NOMO-1 treated with dmso at 0.1 percent for 144 hours (cell line): ENCODE data around the gene ATF6.

ENCODE experiments used
- DNase-seq: peaks from one replicate; lab custom pipeline; 2025; ENCODE audit not compliant: unreplicated experiment; lab: John Stamatoyannopoulos, UW

The ATF6 gene

DNA sequence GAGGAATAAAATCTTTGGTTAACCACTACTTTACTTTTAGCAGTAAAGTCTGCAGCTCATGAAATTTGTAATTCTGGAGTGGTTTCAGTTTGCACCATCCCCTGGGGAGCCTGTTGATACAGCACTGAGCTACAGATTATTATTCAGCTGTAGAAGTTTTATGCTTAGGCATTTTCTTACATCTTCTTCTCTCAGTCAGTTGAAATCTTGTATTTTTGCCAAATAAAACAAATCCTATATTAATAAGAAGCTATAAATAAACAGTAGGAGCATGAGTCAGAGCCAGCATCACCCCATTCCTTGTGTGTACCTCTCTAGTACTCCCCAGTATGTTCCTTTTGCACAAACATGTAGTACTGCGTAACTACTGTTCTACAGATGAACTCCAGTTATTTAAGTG is 118.9 kb downstream of the ATF6 start:
- no peak for DNase-seq

DNA sequence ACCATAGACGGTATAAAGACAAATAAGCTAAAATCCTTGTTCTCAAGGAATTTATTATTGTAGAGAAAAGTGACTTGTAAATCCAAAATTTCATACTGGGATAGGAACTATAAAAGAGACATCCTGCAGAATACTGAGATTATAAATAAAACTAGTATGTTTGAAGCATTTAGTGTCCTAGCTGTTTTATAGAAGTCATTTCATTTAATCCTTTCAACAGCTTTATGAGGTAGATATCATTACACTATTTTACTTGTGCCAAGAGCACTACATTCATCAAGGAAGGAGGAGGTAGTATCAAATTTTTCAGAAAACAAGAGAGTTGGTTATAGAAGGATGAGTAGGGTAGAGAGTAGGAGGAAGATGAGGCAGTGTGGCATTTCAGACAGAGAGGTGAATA is 119.6 kb downstream of the ATF6 start:
- DNase-seq = no peak

DNA sequence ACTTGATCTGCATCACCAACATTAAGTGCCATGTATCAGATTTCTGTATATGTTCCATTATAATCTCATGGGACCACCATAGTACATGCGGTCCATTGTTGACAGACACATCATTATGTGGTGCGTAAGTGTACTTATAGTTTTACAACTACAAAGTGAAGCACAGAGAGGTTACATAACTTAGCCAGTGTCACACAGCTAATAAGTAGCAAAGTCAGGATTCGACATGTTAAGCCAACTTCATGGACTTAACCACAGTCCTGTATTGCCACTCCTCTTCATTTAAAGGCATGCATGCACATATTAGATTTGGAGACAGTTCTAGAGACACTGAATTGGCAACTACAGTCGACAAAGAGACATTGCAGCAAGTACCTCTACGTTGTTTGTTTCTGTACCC is 120.5 kb downstream of the ATF6 start:
- DNase-seq = no peak

DNA sequence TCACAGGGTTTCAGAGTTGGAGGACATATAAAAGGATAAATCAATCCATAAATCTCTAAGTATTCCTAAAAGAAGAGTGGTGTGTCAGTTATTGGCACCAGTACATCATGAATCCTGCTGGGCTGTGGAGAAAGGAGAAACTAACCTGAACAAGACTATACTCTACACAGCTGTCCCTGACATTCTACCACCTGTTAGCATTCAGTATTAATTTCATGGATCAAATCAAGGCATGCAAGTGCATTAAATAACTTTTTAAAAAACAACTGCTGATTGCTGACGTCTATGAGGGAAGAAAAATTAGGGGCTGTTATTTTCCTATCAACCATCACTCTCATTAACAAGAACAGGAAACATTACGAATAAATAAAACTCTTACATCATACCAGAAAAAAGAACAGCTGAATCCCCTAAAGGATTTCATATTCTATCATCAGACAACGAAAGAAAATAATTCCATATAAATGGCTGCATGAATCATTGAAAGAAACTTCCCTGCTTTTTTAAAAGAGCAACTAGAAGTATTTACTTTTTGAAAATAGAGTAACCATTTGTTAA is 121.7 kb downstream of the ATF6 start:
- no peak for DNase-seq

DNA sequence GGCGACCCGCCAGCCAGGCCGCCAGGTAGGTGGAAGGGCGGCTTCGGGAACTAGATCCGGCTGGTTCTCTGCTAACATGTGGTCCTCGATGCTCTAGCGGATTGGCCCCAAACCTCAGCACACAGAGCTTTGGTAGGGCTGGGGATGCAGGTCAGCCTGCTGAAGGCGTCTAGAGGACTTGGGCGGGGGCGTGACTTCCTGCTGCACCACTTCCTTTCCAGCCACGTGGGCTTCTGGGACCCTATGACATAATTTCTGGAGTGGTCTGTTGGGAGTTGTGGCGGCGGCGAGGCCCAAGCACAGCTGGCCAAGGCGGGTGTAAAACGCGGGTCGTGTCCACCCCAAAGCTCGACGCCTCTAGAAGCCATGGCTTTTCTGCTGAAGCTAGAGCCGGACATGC is 124.5 kb downstream of the ATF6 start:
- DNase-seq = no peak

DNA sequence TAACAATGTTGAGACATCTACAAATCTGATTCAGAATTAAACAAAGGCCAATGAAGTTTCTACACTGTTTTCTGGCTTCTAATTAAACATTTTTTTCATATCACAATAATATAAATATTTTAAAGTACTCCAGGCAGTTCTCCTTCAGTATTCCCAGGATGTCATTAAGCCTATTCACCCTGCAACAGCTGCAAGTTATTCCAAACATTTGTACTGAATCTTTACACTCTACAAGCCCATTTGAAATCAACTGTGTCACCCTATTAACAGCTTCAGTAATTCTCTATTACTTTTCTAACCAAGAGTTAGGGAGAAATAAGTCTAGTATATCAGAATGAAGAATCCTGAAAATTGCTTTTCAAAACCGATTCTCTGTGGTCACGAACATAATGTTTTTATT is 133.0 kb downstream of the ATF6 start:
- no peak for DNase-seq

DNA sequence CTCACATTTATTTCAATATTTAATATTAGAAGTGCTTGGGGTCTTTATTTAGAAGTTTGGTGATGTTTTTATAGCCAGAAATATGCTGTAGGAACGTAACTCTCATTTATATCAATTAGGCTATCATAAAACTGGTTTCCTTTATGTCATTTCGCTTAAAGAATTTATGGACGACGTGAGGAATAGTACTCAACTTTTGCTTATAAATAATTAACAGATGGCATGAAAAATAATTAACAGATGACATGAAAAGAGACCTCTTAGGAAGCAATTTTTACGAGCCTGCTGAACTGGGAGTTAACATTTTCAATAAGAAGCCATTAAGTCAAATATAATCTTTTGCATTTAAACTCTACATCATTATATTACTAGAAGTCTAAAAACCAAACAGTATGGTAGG is 134.0 kb downstream of the ATF6 start:
- DNase-seq = no peak

DNA sequence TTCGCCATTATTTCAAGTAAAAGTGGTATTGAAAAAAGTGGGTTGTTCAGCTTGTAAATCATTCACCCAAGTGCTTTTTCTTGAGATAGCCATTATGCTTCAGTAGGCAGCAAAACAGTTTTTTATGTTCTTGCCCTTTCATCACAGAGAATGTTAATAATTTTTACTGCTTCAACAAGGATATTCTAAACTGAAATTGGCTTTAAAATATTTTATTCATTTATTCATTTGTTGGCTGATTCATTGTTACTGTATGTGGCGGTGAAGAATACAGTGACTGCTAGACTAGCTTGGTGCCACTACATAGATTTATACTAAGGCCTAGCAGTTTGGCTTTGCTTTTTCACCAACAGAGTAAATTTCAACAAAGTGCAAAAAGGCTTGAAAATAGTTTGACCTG is 136.1 kb downstream of the ATF6 start:
- DNase-seq = no peak

DNA sequence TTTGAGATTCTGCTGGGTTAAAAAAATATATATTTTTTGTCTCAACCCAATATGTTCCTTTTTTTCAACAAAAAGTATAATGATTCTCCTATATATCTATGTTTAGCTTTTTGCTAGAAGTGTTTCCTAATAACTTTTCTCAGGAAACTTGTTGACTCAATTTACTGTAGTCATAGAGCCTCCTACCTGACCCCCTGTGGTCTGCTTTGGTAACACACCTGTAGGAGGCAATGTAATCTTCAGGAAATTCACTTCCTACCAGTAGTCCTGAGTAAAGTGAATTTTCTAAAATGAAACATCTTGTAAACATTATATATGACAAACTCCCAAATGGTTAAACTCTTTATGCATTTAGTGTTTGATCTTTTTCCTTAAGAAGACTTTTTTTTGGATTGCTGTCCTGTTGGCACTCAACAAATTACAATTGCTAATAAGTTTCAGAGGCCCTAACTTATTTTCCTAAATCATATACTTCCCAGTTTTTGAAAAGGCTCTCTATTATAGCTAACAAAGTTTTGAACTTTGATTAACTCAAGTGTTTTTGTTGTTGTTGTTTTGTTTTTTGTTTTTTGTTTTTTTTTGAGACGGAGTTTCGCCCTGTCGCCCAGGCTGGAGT is 139.3 kb downstream of the ATF6 start:
- DNase-seq = no peak

DNA sequence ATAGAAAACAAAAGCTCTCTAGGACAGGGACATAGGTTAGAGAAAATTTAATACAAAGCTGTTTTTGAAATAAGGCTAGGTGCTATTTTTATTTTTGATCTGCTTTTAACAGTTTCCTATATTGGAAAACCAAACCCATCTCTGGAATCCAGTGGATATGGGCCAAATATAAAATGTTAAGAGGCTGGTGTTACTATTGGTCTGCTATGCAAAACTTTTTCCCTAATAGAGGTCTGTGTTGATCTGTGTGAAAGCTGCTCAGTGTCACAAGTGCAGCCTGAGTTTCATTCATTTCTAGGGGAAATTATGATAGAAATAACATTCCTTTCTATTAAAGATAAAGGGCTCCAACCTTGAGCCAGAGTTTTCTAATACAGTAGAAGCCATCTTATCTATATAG is 141.1 kb downstream of the ATF6 start:
- DNase-seq = no peak

DNA sequence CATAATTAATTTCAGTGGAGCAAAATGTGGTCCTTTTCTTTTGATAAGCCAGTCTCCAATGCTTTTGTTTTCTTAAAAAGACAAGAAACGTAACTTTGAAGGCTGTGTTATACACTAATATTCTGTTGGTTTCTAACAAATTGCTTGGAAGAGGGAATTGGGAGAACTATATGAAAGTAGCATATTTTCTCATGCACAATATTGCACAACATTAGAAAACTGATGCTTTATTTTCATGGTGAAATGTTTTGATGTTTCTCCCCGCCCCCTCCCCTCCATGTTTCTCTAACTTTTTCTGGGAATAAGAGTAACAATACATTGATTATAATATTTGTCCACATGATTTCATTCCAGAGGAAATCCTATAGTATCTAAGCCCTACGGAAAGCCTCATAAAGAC is 142.1 kb downstream of the ATF6 start:
- no peak for DNase-seq

DNA sequence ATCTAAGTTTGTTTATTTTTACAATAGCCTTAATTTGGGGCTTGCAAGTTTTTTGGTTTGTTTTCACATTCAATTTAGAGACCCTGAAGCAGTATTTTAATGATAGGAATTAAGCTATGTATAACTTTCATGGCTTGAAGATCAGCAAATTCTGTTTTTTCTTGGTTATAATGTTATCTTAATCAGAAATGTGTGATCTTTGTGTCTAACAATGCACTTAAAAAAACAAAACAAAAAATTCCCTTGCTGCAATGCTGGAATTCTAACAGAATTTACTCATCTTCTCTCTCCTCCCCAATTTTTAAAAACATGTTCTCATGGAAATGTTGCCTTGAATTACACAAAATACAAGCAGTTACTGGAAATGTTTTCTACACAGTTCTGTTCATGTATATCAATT is 144.5 kb downstream of the ATF6 start:
- no peak for DNase-seq

DNA sequence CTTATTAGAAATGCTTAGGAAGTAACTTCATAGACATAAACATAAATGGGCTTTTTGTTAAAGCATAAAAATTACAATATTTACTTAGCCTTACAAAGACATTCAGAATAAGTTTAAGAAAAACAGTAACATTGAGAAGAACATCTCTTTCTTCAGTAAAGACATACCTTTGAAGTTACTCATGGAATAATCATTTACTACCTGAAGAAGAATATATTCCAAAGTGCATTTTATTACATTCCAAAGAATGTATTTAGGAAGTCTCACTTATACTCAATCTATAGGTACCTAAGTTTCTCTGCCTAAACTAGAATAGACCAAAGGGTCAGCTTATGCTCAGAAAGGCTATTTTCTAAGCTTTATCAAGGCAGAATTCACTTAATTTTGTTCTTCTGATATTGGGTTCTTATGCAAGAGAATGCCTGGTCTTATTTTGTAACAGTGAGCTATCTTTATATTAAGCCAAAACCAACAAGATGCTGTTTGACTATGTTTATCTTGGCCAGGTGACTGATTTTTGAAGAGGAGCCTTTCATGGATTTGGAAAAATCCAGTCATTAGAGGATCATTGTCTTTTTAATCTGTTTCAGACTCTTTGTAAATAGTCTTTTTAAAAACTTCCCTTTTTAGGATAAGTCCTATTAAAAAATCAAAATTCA is 147.5 kb downstream of the ATF6 start:
- DNase-seq = no peak

DNA sequence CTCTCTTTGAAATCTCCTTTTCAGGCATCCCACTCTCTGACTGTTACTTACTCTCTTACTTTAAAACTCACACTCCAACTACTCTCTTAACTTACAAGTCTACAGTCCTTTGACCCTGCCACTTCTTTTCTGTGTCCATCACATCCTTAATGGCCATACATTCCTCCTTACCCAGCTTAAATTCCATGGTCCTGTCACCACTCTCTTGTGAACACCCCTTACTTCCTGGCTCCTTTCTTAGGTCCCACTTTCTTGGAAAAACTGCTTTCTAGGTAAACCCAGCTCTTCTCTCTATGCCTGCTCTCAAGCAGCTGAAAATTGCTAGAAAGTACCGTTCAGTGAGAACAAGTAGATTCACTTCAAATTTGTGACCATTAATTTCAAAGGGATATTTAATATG is 148.5 kb downstream of the ATF6 start:
- DNase-seq = no peak

DNA sequence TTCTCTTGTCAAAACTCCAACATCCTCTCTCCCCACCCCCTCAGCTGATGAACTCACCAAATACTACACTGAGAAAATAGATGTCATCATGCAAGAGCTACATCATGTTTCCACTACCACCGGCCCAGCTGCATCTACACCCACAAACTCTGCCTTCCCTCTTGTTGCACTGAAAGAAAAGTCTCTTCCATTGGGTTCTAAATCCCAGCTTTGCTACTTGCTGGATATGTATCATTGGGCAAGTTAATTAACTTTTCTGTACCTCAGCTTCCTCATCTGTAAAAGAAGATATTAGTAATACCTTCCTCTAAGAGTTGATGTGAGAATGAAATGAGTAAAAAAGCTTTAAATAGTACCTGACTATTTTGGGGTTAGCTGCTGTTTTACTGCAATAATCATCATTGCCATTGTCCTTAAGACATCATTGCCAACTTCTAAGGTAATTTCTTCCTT is 149.0 kb downstream of the ATF6 start:
- DNase-seq = no peak

DNA sequence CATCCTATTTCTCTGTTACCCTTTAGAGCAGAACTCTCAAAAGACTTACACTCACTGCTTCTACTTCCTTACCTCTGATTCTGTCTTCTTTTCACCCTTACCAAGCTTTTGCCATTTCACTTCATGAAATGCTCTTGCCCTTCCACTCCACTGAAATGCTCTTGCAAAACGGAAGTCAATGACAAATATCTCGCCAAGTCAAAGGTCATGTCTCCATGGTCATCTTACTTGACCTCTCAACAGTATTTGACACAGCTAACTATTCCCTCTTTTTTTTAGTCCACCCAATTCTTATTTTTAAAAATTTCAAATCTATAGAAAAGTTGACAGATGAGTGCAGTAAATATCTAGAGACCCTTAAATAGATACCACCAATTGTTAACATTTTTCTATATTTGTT is 149.9 kb downstream of the ATF6 start:
- DNase-seq = no peak

DNA sequence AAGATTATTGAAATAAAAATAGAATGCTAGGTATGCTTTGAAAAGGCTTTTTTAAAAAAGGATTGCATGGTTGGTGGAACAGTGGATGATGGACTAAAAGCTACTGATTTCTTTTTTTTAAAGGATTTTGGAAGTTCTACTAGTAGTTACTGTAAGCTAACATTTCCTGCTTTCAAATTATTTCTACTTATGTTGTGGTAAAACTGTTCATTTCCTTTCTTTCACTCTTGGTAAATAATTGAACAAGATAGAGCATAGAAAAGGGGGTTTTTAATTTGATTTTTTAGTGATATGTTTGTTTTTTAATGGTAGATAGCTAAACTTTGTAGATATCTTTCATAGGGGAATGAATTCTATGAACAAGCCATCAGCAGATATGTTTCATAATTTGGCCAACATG is 153.1 kb downstream of the ATF6 start:
- no peak for DNase-seq

DNA sequence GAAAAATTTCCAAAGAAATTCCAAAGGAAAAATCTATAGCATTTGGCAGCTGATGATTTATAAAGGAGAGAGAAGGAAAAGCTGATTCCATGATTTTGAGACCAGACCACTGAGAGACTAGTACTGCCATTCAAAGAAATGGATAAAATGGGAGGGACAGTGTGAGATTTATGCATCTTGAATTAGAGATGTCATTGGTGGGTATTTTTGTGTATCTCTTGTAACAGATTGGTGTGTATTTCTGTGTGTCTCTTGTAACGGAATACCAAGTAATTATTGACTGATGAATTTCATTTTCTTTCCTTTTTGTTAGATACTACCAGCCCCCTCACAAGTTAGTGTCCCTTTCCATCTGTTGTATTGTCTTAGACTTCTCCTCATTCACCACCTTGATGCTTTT is 155.4 kb downstream of the ATF6 start:
- DNase-seq = no peak

DNA sequence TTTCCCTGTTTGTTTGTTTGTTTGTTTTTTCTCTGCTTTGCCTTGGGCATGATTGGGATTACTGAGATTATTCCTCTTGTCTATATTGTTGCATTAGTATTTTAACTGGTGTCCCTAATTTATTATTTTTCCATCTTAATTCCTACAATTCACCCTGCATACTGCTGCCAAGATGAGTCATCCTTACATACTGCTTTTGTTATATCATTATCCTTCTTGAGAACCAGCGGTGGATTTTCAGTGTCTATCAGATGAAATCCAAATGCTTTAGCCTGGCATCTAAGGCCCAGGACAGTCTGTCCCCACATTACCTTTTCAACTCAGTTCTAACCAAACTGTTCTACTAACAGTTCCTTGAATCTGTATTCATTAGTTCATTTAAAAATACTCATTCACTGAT is 155.9 kb downstream of the ATF6 start:
- no peak for DNase-seq

DNA sequence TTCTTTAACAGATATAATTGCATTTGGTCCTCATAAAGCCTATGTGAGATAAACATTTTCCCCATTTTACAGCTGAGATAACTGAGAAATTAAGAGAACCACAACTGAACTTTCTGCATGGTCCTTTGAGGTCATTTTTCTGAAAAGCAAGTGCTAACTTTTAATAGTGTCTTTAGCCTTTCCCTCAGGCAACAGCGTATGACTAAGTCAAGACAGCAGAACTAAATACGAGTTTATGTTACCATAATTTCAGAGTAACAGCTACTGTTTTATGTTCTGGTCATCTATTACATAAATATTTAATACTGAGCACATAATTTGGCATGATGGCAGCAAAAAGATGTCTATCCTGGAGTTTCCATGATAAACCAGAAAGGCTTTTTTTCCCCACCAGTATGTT is 161.9 kb downstream of the ATF6 start:
- DNase-seq = no peak

DNA sequence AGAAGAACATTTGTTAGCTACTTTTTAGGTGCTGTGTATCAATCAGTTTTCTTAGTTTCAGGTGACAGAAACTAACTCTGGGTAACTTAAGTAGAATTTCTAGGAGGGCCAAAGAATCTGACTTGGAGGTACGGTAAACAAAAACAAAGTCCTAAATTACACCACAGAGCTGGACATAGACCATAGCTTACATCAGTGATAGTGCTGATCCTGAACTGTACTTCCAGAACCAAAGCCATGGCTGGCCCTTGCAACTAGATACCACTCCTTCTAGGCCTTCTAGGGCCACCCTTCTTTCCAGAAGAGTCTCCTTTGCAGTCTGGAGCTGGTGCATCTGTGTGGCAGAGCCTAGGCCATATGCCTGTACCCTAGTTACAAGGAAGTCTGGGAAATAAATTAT is 163.0 kb downstream of the ATF6 start:
- DNase-seq = no peak

DNA sequence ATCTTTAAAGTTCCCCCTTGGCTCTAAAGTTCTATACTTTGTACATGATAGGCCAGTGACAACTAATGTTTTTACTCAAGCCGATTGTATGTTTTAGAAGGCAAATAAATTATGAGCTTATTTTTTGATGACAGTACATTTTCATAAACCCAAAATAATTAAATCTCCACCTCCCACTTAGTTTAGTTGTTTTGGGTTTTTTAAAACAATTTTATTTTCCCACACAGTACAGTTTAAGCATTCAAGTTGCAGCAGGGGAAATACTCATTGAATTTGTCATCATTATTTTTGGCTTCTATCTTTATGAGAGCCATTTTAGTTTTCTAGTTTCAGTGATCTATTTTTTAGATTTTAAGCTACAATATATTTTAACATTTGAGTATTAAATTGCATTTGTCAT is 163.9 kb downstream of the ATF6 start:
- DNase-seq = no peak

DNA sequence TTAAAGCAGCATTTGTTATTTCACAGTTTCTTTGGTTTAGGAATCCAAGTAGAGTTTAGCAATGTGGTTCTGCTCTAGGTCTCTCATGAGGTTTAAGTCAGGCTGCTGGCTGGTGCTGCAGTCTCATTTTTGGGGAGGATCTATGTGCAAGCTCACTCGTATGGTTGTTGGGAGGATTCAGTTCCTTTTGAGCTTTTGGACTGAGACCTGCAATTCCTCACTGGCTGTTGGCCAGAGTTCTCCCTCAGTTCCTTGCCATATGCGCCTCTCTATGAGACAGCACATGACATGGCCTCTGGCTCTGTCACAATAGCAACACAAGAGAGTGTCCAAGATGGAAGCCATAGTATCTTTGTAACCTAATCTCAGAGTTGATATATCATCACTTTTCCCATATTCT is 166.5 kb downstream of the ATF6 start:
- no peak for DNase-seq
